ENCODE data around the gene TSSK3. TPM values are rescaled to one million over a fixed set of nuclear protein-coding genes. Genes with fewer than 3 reads are reported as not detected.

The TSSK3 gene
- total RNA-seq, 4 donors from 2014 or later, result 5.2 TPM; not detected in 3

GRCh38 chr1:32399843-32400242, 37.5 kb downstream of the TSSK3 start:
- H3K4me3 ChIP-seq, result no peak overlapping the region
- peaks cover 0 to 6% (median 2%) of the 10 kb centered on the region in 4 donors for H3K4me1 ChIP-seq
- no peak for TF ChIP-seq POLR2A (IDR thresholded peaks at IDR 0.05)
- TF ChIP-seq CTCF (IDR thresholded peaks at IDR 0.05), result no peak
- H3K27me3 ChIP-seq, result no peaks in the 10 kb centered on the region
- H3K27ac ChIP-seq, result no peak overlapping the region
- no peaks in the 10 kb centered on the region for H3K9me3 ChIP-seq
- no peaks in the 10 kb centered on the region for H3K36me3 ChIP-seq
- no peak for DNase-seq

- peak; percentile 56 to 90 (median 85) for DNase-seq
- TF ChIP-seq CTCF (IDR thresholded peaks at IDR 0.05) (peak; percentile 42 to 90 (median 84)), POLR2A (IDR thresholded peaks at IDR 0.05) (no peak)
- no peaks in the 10 kb centered on the region for H3K27me3 ChIP-seq
- no peak overlapping the region for H3K4me3 ChIP-seq
- H3K27ac ChIP-seq, result peak overlapping the region in 2 of 4 donors; percentile 3 to 30
- H3K4me1 ChIP-seq, result peaks cover 0 to 6% (median 2%) of the 10 kb centered on the region in 4 donors
- H3K36me3 ChIP-seq, result no peaks in the 10 kb centered on the region
- H3K9me3 ChIP-seq, result no peaks in the 10 kb centered on the region
Observed at GRCh38 chr1:32400876-32401631, 38.7 kb downstream of the TSSK3 start.

GRCh38 chr1:32404946-32405345, 42.6 kb downstream of the TSSK3 start:
- Histone ChIP-seq H3K27ac (no peak overlapping the region), H3K9me3 (no peaks in the 10 kb centered on the region), H3K36me3 (no peaks in the 10 kb centered on the region), H3K4me1 (peaks cover 0 to 6% (median 2%) of the 10 kb centered on the region in 4 donors), H3K27me3 (no peaks in the 10 kb centered on the region), H3K4me3 (no peak overlapping the region)
- DNase-seq, result no peak
- TF ChIP-seq CTCF (IDR thresholded peaks at IDR 0.05) (no peak), POLR2A (IDR thresholded peaks at IDR 0.05) (no peak)

- no peak for DNase-seq
- Histone ChIP-seq H3K4me1 (peaks cover 0 to 4% (median 2%) of the 10 kb centered on the region in 4 donors), H3K36me3 (no peaks in the 10 kb centered on the region), H3K9me3 (no peaks in the 10 kb centered on the region), H3K4me3 (no peak overlapping the region), H3K27me3 (no peaks in the 10 kb centered on the region), H3K27ac (no peak overlapping the region)
- no peak for TF ChIP-seq CTCF (IDR thresholded peaks at IDR 0.05)
Observed at GRCh38 chr1:32405672-32406467, 43.5 kb downstream of the TSSK3 start.

GRCh38 chr1:32406629-32407111, 44.3 kb downstream of the TSSK3 start:
- Histone ChIP-seq H3K9me3 (no peaks in the 10 kb centered on the region), H3K4me3 (no peak overlapping the region), H3K27me3 (no peaks in the 10 kb centered on the region), H3K36me3 (no peaks in the 10 kb centered on the region), H3K27ac (no peak overlapping the region), H3K4me1 (no peaks in the 10 kb centered on the region)
- TF ChIP-seq POLR2A (IDR thresholded peaks at IDR 0.05) (no peak), CTCF (IDR thresholded peaks at IDR 0.05) (no peak)
- DNase-seq, result no peak

All from Peyer's patch (tissue), 4 donors.